Neuronal stem cell (in vitro differentiated cells): ENCODE results near the gene BTBD9.

Source experiments
- DNase-seq: peaks from one replicate; pipeline ENCODE4 v3.0.0-alpha.2; 2013; ENCODE audit warnings: low spot score
- H2AFZ ChIP-seq: one replicate; pipeline ENCODE4 v1.6.1; 2013; ENCODE audit warnings: mild to moderate bottlenecking, low read length, inconsistent platforms
- H2AK5ac ChIP-seq: 2 replicates; pipeline ENCODE4 v1.6.1; 2013; ENCODE audit warnings: low read depth, mild to moderate bottlenecking, inconsistent platforms, low read length, moderate library complexity, mixed read lengths
- H2BK120ac ChIP-seq: 2 replicates; pipeline ENCODE4 v1.6.1; 2013; ENCODE audit warnings: low read depth, mild to moderate bottlenecking, inconsistent platforms, low read length, moderate library complexity, mixed read lengths
- H2BK12ac ChIP-seq: one replicate; pipeline ENCODE4 v1.6.1; 2013; ENCODE audit warnings: low read length, inconsistent platforms
- H2BK15ac ChIP-seq: 2 replicates; pipeline ENCODE4 v1.6.1; 2013; ENCODE audit warnings: mild to moderate bottlenecking, low read length, inconsistent platforms, mixed read lengths
- H2BK5ac ChIP-seq: one replicate; pipeline ENCODE4 v1.6.1; 2013; ENCODE audit warnings: inconsistent platforms, mild to moderate bottlenecking, low read length, moderate library complexity
- H3K14ac ChIP-seq: one replicate; pipeline ENCODE4 v1.6.1; 2013; ENCODE audit warnings: low read length, inconsistent platforms
- H3K18ac ChIP-seq: 2 replicates; pipeline ENCODE4 v1.6.1; 2013; ENCODE audit warnings: low read length, inconsistent platforms
- H3K23ac ChIP-seq: 2 replicates; pipeline ENCODE4 v1.6.1; 2013; ENCODE audit warnings: low read depth, mild to moderate bottlenecking, mixed read lengths, low read length, inconsistent platforms; ENCODE audit not compliant: poor library complexity
- H3K27ac ChIP-seq: replicated peaks from 3 replicates; pipeline ENCODE4 v1.5.1; 2013; ENCODE audit warnings: low read length, inconsistent platforms
- H3K27me3 ChIP-seq, 3 experiments: 2 replicates each; pipeline ENCODE4 v1.6.1; 2013; ENCODE audit warnings: low read length in 3 of 3, mild to moderate bottlenecking in 2 of 3, inconsistent platforms in 1 of 3, low read depth in 1 of 3, mixed read lengths in 1 of 3, moderate library complexity in 1 of 3; ENCODE audit not compliant: control insufficient read depth in 3 of 3, insufficient read depth in 3 of 3
- H3K36me3 ChIP-seq, 2 donors: replicated peaks in 1 of 2; 2 replicates each; pipeline ENCODE4 v1.6.1; 2013; ENCODE audit warnings: low read length in 2 of 2; ENCODE audit not compliant: control insufficient read depth in 2 of 2, insufficient read depth in 2 of 2
- H3K4ac ChIP-seq: 2 replicates; pipeline ENCODE4 v1.6.1; 2013; ENCODE audit warnings: inconsistent platforms, mild to moderate bottlenecking, low read length, moderate library complexity
- H3K4me1 ChIP-seq, 2 donors: 1 replicate in 1 of 2; 2 replicates in 1 of 2; pipeline ENCODE4 v1.6.1; 2013; ENCODE audit warnings: low read length in 2 of 2, low read depth in 1 of 2; ENCODE audit not compliant: control insufficient read depth in 2 of 2, insufficient read depth in 1 of 2
- H3K4me2 ChIP-seq: one replicate; pipeline ENCODE4 v1.6.1; 2013; ENCODE audit warnings: mild to moderate bottlenecking, low read length, inconsistent platforms; ENCODE audit not compliant: insufficient read depth, poor library complexity, severe bottlenecking
- H3K4me3 ChIP-seq, 2 donors: 2 replicates each; pipeline ENCODE4 v1.5.1; 2013; ENCODE audit warnings: low read length in 2 of 2, mild to moderate bottlenecking in 2 of 2, inconsistent platforms in 1 of 2, moderate library complexity in 1 of 2
- H3K79me1 ChIP-seq: one replicate; pipeline ENCODE4 v1.6.1; 2013; ENCODE audit warnings: low read depth, mild to moderate bottlenecking, inconsistent platforms, low read length, moderate library complexity
- H3K9ac ChIP-seq: one replicate; pipeline ENCODE4 v1.6.1; 2013; ENCODE audit warnings: mild to moderate bottlenecking, low read depth, low read length, inconsistent platforms; ENCODE audit not compliant: poor library complexity
- H3K9me3 ChIP-seq, 2 donors: replicated peaks in 1 of 2; 2 replicates each; pipeline versions ENCODE3 to v1.6.1; 2013; ENCODE audit warnings: low read length in 2 of 2, mild to moderate bottlenecking in 2 of 2, inconsistent platforms in 1 of 2, low read depth in 1 of 2, mixed read lengths in 1 of 2, moderate library complexity in 1 of 2; ENCODE audit not compliant: control insufficient read depth in 2 of 2, insufficient read depth in 1 of 2
- H4K8ac ChIP-seq: one replicate; pipeline ENCODE4 v1.6.1; 2013; ENCODE audit warnings: low read depth, mild to moderate bottlenecking, inconsistent platforms, low read length, moderate library complexity
- H4K91ac ChIP-seq: one replicate; pipeline ENCODE4 v1.6.1; 2013; ENCODE audit warnings: low read length, low read depth, mild to moderate bottlenecking, inconsistent platforms; ENCODE audit not compliant: poor library complexity
- WGBS, 2 donors: extraction: QIAGEN DNeasy Blood & Tissue Kit; methylation state at CpG; one replicate each; pipeline ENCODE4 v1.1.7; 2013; ENCODE audit warnings: missing lambda C conversion rate in 2 of 2, mixed read lengths in 1 of 2; ENCODE audit not compliant: insufficient read length in 2 of 2, insufficient replicate concordance in 1 of 2; ENCODE audit errors: extremely low coverage in 2 of 2; 5-methylcytosine and 5-hydroxymethylcytosine counted together

The BTBD9 gene

GRCh38 chr6:38271081-38271480 is 368.6 kb downstream of the BTBD9 start:
- H2BK5ac ChIP-seq = no peak overlapping the region
- H3K79me1 ChIP-seq = no peaks in the 10 kb centered on the region
- H3K4me3 ChIP-seq = no peak overlapping the region
- H2BK12ac ChIP-seq = no peak overlapping the region
- peaks cover 22 to 46% of the 10 kb centered on the region in 2 donors for H3K4me1 ChIP-seq
- no peak overlapping the region for H3K9ac ChIP-seq
- H2AK5ac ChIP-seq = no peak overlapping the region
- H2BK15ac ChIP-seq = no peak overlapping the region
- no peak overlapping the region for H3K4me2 ChIP-seq
- no peak overlapping the region for H3K27ac ChIP-seq
- H3K23ac ChIP-seq = no peak overlapping the region
- no peak overlapping the region for H3K18ac ChIP-seq
- H3K27me3 ChIP-seq = no peaks in the 10 kb centered on the region
- no peak overlapping the region for H3K14ac ChIP-seq
- H2BK120ac ChIP-seq = no peak overlapping the region
- H4K91ac ChIP-seq = no peak overlapping the region
- no peaks in the 10 kb centered on the region for H3K9me3 ChIP-seq
- no peak overlapping the region for H2AFZ ChIP-seq
- DNase-seq = no peak
- H3K36me3 ChIP-seq = no peaks in the 10 kb centered on the region
- H4K8ac ChIP-seq = no peak overlapping the region
- H3K4ac ChIP-seq = no peak overlapping the region

GRCh38 chr6:38270367-38270766 is 369.4 kb downstream of the BTBD9 start:
- no peak for DNase-seq
- Histone ChIP-seq H3K27me3 (no peaks in the 10 kb centered on the region), H3K4me1 (peaks cover 22 to 46% of the 10 kb centered on the region in 2 donors), H3K4me3 (no peak overlapping the region), H3K36me3 (no peaks in the 10 kb centered on the region), H2BK5ac (no peak overlapping the region), H3K9me3 (no peaks in the 10 kb centered on the region), H2AFZ (no peak overlapping the region), H3K9ac (no peak overlapping the region), H2BK120ac (no peak overlapping the region), H3K18ac (no peak overlapping the region), H2AK5ac (no peak overlapping the region), H3K4ac (no peak overlapping the region), H2BK12ac (no peak overlapping the region), H3K14ac (no peak overlapping the region), H2BK15ac (no peak overlapping the region), H3K79me1 (no peaks in the 10 kb centered on the region), H3K4me2 (no peak overlapping the region), H3K23ac (no peak overlapping the region), H3K27ac (no peak overlapping the region), H4K8ac (no peak overlapping the region), H4K91ac (no peak overlapping the region)
- WGBS, 2 donors = no CpG with 5 or more reads among the region's 1 CpG

GRCh38 chr6:38269461-38270172 is 370.1 kb downstream of the BTBD9 start:
- no peak overlapping the region for H3K9ac ChIP-seq
- no peak overlapping the region for H3K18ac ChIP-seq
- no peak overlapping the region for H3K4me2 ChIP-seq
- no peak overlapping the region for H2AK5ac ChIP-seq
- H3K14ac ChIP-seq = no peak overlapping the region
- no peak overlapping the region for H2BK5ac ChIP-seq
- no CpG with 5 or more reads among the region's 9 CpGs for WGBS, 2 donors
- no peak for DNase-seq
- no peaks in the 10 kb centered on the region for H3K36me3 ChIP-seq
- no peak overlapping the region for H2BK15ac ChIP-seq
- no peaks in the 10 kb centered on the region for H3K27me3 ChIP-seq
- no peak overlapping the region for H2BK12ac ChIP-seq
- H3K79me1 ChIP-seq = no peaks in the 10 kb centered on the region
- H2AFZ ChIP-seq = no peak overlapping the region
- peaks cover 27 to 51% of the 10 kb centered on the region in 2 donors for H3K4me1 ChIP-seq
- H4K91ac ChIP-seq = no peak overlapping the region
- no peak overlapping the region for H3K4me3 ChIP-seq
- no peak overlapping the region for H3K23ac ChIP-seq
- no peak overlapping the region for H3K27ac ChIP-seq
- no peak overlapping the region for H2BK120ac ChIP-seq
- no peak overlapping the region for H4K8ac ChIP-seq
- H3K4ac ChIP-seq = no peak overlapping the region
- no peaks in the 10 kb centered on the region for H3K9me3 ChIP-seq

GRCh38 chr6:38268342-38268741 is 371.4 kb downstream of the BTBD9 start:
- H2AFZ ChIP-seq = no peak overlapping the region
- no peak overlapping the region for H3K4ac ChIP-seq
- H2AK5ac ChIP-seq = no peak overlapping the region
- H2BK5ac ChIP-seq = no peak overlapping the region
- no peak for DNase-seq
- no CpG with 5 or more reads among the region's 4 CpGs for WGBS, 2 donors
- H2BK12ac ChIP-seq = no peak overlapping the region
- no peak overlapping the region for H3K4me3 ChIP-seq
- no peak overlapping the region for H3K9ac ChIP-seq
- no peak overlapping the region for H3K27ac ChIP-seq
- no peak overlapping the region for H3K14ac ChIP-seq
- H3K23ac ChIP-seq = no peak overlapping the region
- peak overlapping the region; percentile 45 for H3K18ac ChIP-seq
- H3K4me1 ChIP-seq = peaks cover 38 to 60% of the 10 kb centered on the region in 2 donors
- no peak overlapping the region for H4K91ac ChIP-seq
- no peak overlapping the region for H2BK15ac ChIP-seq
- no peak overlapping the region for H2BK120ac ChIP-seq
- no peaks in the 10 kb centered on the region for H3K9me3 ChIP-seq
- no peaks in the 10 kb centered on the region for H3K36me3 ChIP-seq
- H3K4me2 ChIP-seq = no peak overlapping the region
- H3K27me3 ChIP-seq = no peaks in the 10 kb centered on the region
- H4K8ac ChIP-seq = no peak overlapping the region
- H3K79me1 ChIP-seq = no peaks in the 10 kb centered on the region
